Neuronal stem cell (in vitro differentiated cells): ENCODE data around the gene ZNF652.
"Not testable (repeated sequence)": the region's sequence is repeated elsewhere in the genome, so short reads cannot be mapped to it uniquely, and the experiment has no call there.

Source experiments
- DNase-seq: peaks from one replicate; pipeline ENCODE4 v3.0.0-alpha.2; 2013; ENCODE audit warnings: low spot score
- H2AFZ ChIP-seq: one replicate; pipeline ENCODE4 v1.6.1; 2013; ENCODE audit warnings: mild to moderate bottlenecking, low read length, inconsistent platforms
- H2AK5ac ChIP-seq: 2 replicates; pipeline ENCODE4 v1.6.1; 2013; ENCODE audit warnings: low read depth, mild to moderate bottlenecking, inconsistent platforms, low read length, moderate library complexity, mixed read lengths
- H2BK120ac ChIP-seq: 2 replicates; pipeline ENCODE4 v1.6.1; 2013; ENCODE audit warnings: low read depth, mild to moderate bottlenecking, inconsistent platforms, low read length, moderate library complexity, mixed read lengths
- H2BK12ac ChIP-seq: one replicate; pipeline ENCODE4 v1.6.1; 2013; ENCODE audit warnings: low read length, inconsistent platforms
- H2BK15ac ChIP-seq: 2 replicates; pipeline ENCODE4 v1.6.1; 2013; ENCODE audit warnings: mild to moderate bottlenecking, low read length, inconsistent platforms, mixed read lengths
- H2BK5ac ChIP-seq: one replicate; pipeline ENCODE4 v1.6.1; 2013; ENCODE audit warnings: inconsistent platforms, mild to moderate bottlenecking, low read length, moderate library complexity
- H3K14ac ChIP-seq: one replicate; pipeline ENCODE4 v1.6.1; 2013; ENCODE audit warnings: low read length, inconsistent platforms
- H3K18ac ChIP-seq: 2 replicates; pipeline ENCODE4 v1.6.1; 2013; ENCODE audit warnings: low read length, inconsistent platforms
- H3K23ac ChIP-seq: 2 replicates; pipeline ENCODE4 v1.6.1; 2013; ENCODE audit warnings: low read depth, mild to moderate bottlenecking, mixed read lengths, low read length, inconsistent platforms; ENCODE audit not compliant: poor library complexity
- H3K27ac ChIP-seq: replicated peaks from 3 replicates; pipeline ENCODE4 v1.5.1; 2013; ENCODE audit warnings: low read length, inconsistent platforms
- H3K27me3 ChIP-seq, 3 experiments: 2 replicates each; pipeline ENCODE4 v1.6.1; 2013; ENCODE audit warnings: low read length in 3 of 3, mild to moderate bottlenecking in 2 of 3, inconsistent platforms in 1 of 3, low read depth in 1 of 3, mixed read lengths in 1 of 3, moderate library complexity in 1 of 3; ENCODE audit not compliant: control insufficient read depth in 3 of 3, insufficient read depth in 3 of 3
- H3K36me3 ChIP-seq, 2 donors: replicated peaks in 1 of 2; 2 replicates each; pipeline ENCODE4 v1.6.1; 2013; ENCODE audit warnings: low read length in 2 of 2; ENCODE audit not compliant: control insufficient read depth in 2 of 2, insufficient read depth in 2 of 2
- H3K4ac ChIP-seq: 2 replicates; pipeline ENCODE4 v1.6.1; 2013; ENCODE audit warnings: inconsistent platforms, mild to moderate bottlenecking, low read length, moderate library complexity
- H3K4me1 ChIP-seq, 2 donors: 1 replicate in 1 of 2; 2 replicates in 1 of 2; pipeline ENCODE4 v1.6.1; 2013; ENCODE audit warnings: low read length in 2 of 2, low read depth in 1 of 2; ENCODE audit not compliant: control insufficient read depth in 2 of 2, insufficient read depth in 1 of 2
- H3K4me2 ChIP-seq: one replicate; pipeline ENCODE4 v1.6.1; 2013; ENCODE audit warnings: mild to moderate bottlenecking, low read length, inconsistent platforms; ENCODE audit not compliant: insufficient read depth, poor library complexity, severe bottlenecking
- H3K4me3 ChIP-seq, 2 donors: 2 replicates each; pipeline ENCODE4 v1.5.1; 2013; ENCODE audit warnings: low read length in 2 of 2, mild to moderate bottlenecking in 2 of 2, inconsistent platforms in 1 of 2, moderate library complexity in 1 of 2
- H3K79me1 ChIP-seq: one replicate; pipeline ENCODE4 v1.6.1; 2013; ENCODE audit warnings: low read depth, mild to moderate bottlenecking, inconsistent platforms, low read length, moderate library complexity
- H3K9ac ChIP-seq: one replicate; pipeline ENCODE4 v1.6.1; 2013; ENCODE audit warnings: mild to moderate bottlenecking, low read depth, low read length, inconsistent platforms; ENCODE audit not compliant: poor library complexity
- H3K9me3 ChIP-seq, 2 donors: replicated peaks in 1 of 2; 2 replicates each; pipeline versions ENCODE3 to v1.6.1; 2013; ENCODE audit warnings: low read length in 2 of 2, mild to moderate bottlenecking in 2 of 2, inconsistent platforms in 1 of 2, low read depth in 1 of 2, mixed read lengths in 1 of 2, moderate library complexity in 1 of 2; ENCODE audit not compliant: control insufficient read depth in 2 of 2, insufficient read depth in 1 of 2
- H4K8ac ChIP-seq: one replicate; pipeline ENCODE4 v1.6.1; 2013; ENCODE audit warnings: low read depth, mild to moderate bottlenecking, inconsistent platforms, low read length, moderate library complexity
- H4K91ac ChIP-seq: one replicate; pipeline ENCODE4 v1.6.1; 2013; ENCODE audit warnings: low read length, low read depth, mild to moderate bottlenecking, inconsistent platforms; ENCODE audit not compliant: poor library complexity
- WGBS, 2 donors: extraction: QIAGEN DNeasy Blood & Tissue Kit; methylation state at CpG; one replicate each; pipeline ENCODE4 v1.1.7; 2013; ENCODE audit warnings: missing lambda C conversion rate in 2 of 2, mixed read lengths in 1 of 2; ENCODE audit not compliant: insufficient read length in 2 of 2, insufficient replicate concordance in 1 of 2; ENCODE audit errors: extremely low coverage in 2 of 2; 5-methylcytosine and 5-hydroxymethylcytosine counted together

ZNF652 gene

DNA sequence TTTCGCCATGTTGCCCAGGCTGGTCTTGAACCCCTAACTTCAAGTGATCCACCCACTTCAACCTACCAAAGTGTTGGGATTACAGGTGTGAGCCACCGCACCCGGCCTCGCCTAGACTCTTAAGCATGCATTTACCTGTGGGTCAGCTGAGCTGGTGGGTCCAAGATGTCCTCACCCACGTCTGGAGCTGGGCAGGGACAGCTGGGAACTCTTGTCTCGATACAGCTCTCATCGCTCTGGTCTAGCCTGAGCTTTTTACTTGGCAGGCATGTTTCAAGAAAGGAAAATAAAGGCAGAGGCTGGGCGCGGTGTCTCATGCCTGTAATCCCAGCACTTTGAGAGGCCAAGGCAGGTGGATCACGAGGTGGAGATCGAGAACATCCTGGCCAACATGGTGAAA is 74.6 kb downstream of the ZNF652 start:
- Histone ChIP-seq H3K14ac (no peak overlapping the region), H3K79me1 (no peaks in the 10 kb centered on the region), H2BK120ac (no peak overlapping the region), H4K91ac (no peak overlapping the region), H3K23ac (no peak overlapping the region), H3K4me2 (no peak overlapping the region), H3K4ac (no peak overlapping the region), H3K18ac (no peak overlapping the region), H4K8ac (no peak overlapping the region), H2AK5ac (no peak overlapping the region), H3K27me3 (no peaks in the 10 kb centered on the region), H3K9ac (no peak overlapping the region), H2BK12ac (no peak overlapping the region), H2BK15ac (no peak overlapping the region), H2AFZ (no peak overlapping the region), H3K4me3 (no peak overlapping the region), H3K27ac (no peak overlapping the region), H3K9me3 (no peaks in the 10 kb centered on the region), H2BK5ac (no peak overlapping the region), H3K4me1 (peaks cover 0 to 4% of the 10 kb centered on the region in 2 donors), H3K36me3 (peaks cover 2 to 7% of the 10 kb centered on the region in 2 donors)
- WGBS, 2 donors = no CpG with 5 or more reads among the region's 11 CpGs
- no peak for DNase-seq

DNA sequence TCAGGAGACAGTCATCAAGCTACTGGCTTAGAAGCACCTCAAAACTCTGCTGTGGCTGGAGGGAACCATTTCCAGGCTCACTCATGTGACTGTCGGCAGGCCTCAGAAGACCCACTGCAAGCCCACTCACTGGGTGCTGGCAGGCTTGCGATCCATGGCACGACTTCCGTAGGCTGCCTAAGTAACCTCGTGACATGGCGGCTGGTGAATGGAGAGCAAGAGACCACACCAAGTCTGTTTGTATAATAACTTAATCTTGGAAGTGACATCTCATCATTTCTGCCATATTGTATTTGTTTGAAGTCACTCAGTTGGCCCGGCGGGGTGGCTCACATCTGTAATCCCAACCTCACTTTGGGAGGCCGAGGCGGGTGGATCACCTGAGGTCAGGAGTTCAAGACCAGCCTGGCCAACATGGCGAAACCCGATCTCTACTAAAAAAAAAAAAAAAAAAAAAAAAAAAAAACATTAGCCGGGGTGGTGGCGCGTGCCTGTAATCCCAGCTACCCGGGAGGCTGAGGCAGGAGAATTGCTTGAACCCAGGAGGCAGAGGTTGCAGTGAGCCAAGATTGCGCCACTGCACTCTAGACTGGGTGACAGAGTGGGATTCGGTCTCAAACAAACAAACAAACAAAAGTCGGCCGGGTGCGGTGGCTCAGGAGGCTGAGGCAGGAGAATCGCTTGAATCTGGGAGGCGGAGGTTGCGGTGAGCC is 75.6 kb downstream of the ZNF652 start:
- not testable (repeated sequence) for H3K4me1 ChIP-seq, H3K27me3 ChIP-seq, H2BK12ac ChIP-seq, H3K18ac ChIP-seq, H3K27ac ChIP-seq, H3K4ac ChIP-seq, H4K91ac ChIP-seq, H2BK120ac ChIP-seq, H3K79me1 ChIP-seq, H3K14ac ChIP-seq, H4K8ac ChIP-seq, H2AFZ ChIP-seq, H3K4me3 ChIP-seq, H3K9ac ChIP-seq, H3K23ac ChIP-seq, H2AK5ac ChIP-seq, H2BK15ac ChIP-seq, H3K36me3 ChIP-seq, H3K4me2 ChIP-seq, H3K9me3 ChIP-seq, DNase-seq, H2BK5ac ChIP-seq
- no CpG with 5 or more reads among the region's 24 CpGs for WGBS, 2 donors

DNA sequence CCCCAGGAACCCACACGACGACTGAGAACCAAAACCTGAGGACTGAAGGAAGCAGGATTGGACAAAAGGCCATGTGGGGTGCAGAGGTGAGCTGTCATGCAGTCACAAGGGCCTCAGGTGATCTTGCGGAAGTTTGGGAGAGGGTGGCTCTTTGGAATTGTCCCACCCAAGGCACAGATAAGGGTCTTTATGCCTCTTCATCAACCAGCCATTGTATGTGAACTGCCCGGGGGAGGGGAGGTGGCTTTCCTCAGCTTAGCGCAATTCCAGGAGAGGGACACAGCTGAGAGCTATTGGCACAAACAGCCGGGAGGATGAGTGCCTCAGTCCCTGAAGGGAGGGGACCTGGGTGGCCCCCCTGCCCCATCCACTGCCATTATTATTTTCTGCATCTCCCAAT is 76.3 kb downstream of the ZNF652 start:
- no peak overlapping the region for H3K4me3 ChIP-seq
- no peak overlapping the region for H4K91ac ChIP-seq
- peaks cover 0 to 4% of the 10 kb centered on the region in 2 donors for H3K4me1 ChIP-seq
- H3K27me3 ChIP-seq = no peaks in the 10 kb centered on the region
- H2BK12ac ChIP-seq = peak overlapping the region; percentile 46
- H3K9ac ChIP-seq = no peak overlapping the region
- no peak for DNase-seq
- H2BK15ac ChIP-seq = no peak overlapping the region
- no peak overlapping the region for H4K8ac ChIP-seq
- peaks cover 1% of the 10 kb centered on the region for H3K79me1 ChIP-seq
- no peak overlapping the region for H2BK5ac ChIP-seq
- no peak overlapping the region for H3K27ac ChIP-seq
- WGBS, 2 donors = no CpG with 5 or more reads among the region's 6 CpGs
- H2AK5ac ChIP-seq = peak overlapping the region; percentile 5
- H2AFZ ChIP-seq = no peak overlapping the region
- no peak overlapping the region for H3K4me2 ChIP-seq
- H2BK120ac ChIP-seq = no peak overlapping the region
- peak overlapping the region; percentile 44 for H3K18ac ChIP-seq
- no peak overlapping the region for H3K4ac ChIP-seq
- no peak overlapping the region for H3K23ac ChIP-seq
- H3K14ac ChIP-seq = no peak overlapping the region
- no peaks in the 10 kb centered on the region for H3K9me3 ChIP-seq
- peaks cover 2 to 5% of the 10 kb centered on the region in 2 donors for H3K36me3 ChIP-seq

DNA sequence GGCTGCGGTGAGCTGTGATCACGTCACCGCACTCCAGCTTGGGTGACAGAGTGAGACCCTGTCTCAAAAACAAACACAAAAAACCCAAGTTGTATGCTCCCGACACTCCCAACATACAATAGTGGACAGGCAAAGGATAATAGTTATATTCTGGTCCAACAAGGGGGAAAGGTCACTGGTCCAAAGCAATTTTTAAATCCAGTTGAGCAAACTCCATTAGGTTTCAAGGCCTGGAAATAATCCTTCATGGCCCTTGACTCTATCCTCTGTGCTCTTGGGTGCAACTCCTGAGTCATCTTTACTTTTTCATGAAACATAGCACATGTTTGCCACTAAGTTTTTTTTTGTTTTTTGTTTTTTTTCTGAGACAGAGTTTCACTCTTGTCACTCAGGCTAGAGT is 81.1 kb downstream of the ZNF652 start:
- Histone ChIP-seq H2BK120ac (no peak overlapping the region), H3K4ac (no peak overlapping the region), H3K18ac (no peak overlapping the region), H3K4me3 (no peak overlapping the region), H3K79me1 (peaks cover 1% of the 10 kb centered on the region), H2AFZ (no peak overlapping the region), H3K36me3 (no peaks in the 10 kb centered on the region), H3K4me2 (no peak overlapping the region), H2BK5ac (no peak overlapping the region), H3K14ac (no peak overlapping the region), H3K9me3 (no peaks in the 10 kb centered on the region), H3K9ac (no peak overlapping the region), H2BK15ac (no peak overlapping the region), H3K23ac (no peak overlapping the region), H4K91ac (no peak overlapping the region), H3K4me1 (peaks cover 0 to 4% of the 10 kb centered on the region in 2 donors), H4K8ac (no peak overlapping the region), H3K27me3 (peaks cover 0 to 8% (median 0%) of the 10 kb centered on the region in 3 experiments), H2BK12ac (no peak overlapping the region), H2AK5ac (no peak overlapping the region), H3K27ac (no peak overlapping the region)
- no peak for DNase-seq
- no CpG with 5 or more reads among the region's 4 CpGs for WGBS, 2 donors
